Liver (tissue), 9 donors: ENCODE data around the gene ADCY10. TPM values are rescaled to one million over a fixed set of nuclear protein-coding genes. Genes with fewer than 3 reads are reported as not detected.

Experiments used
- DNase-seq: peaks from one replicate; pipeline ENCODE4 v3.0.0-alpha.2; 2017; ENCODE audit warnings: low spot score
- H3K27ac ChIP-seq, 2 donors: one replicate each; pipeline ENCODE4 v1.7.0; 2013; ENCODE audit warnings: inconsistent platforms in 2 of 2, low read length in 2 of 2, control low read depth in 1 of 2, low read depth in 1 of 2, mild to moderate bottlenecking in 1 of 2
- H3K27me3 ChIP-seq, 4 donors: one replicate each; pipeline versions ENCODE4 v1.6.1 to v1.7.0; 2013; ENCODE audit warnings: low read length in 3 of 4, inconsistent platforms in 1 of 4, mild to moderate bottlenecking in 1 of 4, moderate library complexity in 1 of 4; ENCODE audit not compliant: control insufficient read depth in 4 of 4, insufficient read depth in 4 of 4
- H3K36me3 ChIP-seq, 4 donors: one replicate each; pipeline versions ENCODE4 v1.6.1 to v1.7.0; 2013; ENCODE audit warnings: low read length in 3 of 4, mild to moderate bottlenecking in 3 of 4, low read depth in 1 of 4, moderate library complexity in 1 of 4; ENCODE audit not compliant: control insufficient read depth in 4 of 4, insufficient read depth in 3 of 4
- H3K4me1 ChIP-seq, 4 donors: one replicate each; pipeline versions ENCODE4 v1.6.1 to v1.7.0; 2013; ENCODE audit warnings: low read length in 3 of 4, mild to moderate bottlenecking in 3 of 4, moderate library complexity in 1 of 4; ENCODE audit not compliant: control insufficient read depth in 4 of 4, insufficient read depth in 4 of 4
- H3K4me3 ChIP-seq, 3 donors: one replicate each; pipeline versions ENCODE4 v1.6.1 to v1.7.0; 2013; ENCODE audit warnings: low read length in 3 of 3, control low read depth in 1 of 3, low read depth in 1 of 3, mild to moderate bottlenecking in 1 of 3
- H3K9ac ChIP-seq, 2 donors: one replicate each; pipeline ENCODE4 v1.7.0; 2013; ENCODE audit warnings: low read length in 2 of 2, mild to moderate bottlenecking in 2 of 2, moderate library complexity in 2 of 2, control low read depth in 1 of 2, low read depth in 1 of 2
- H3K9me3 ChIP-seq, 4 donors: one replicate each; pipeline versions ENCODE4 v1.6.1 to v1.7.0; 2013; ENCODE audit warnings: low read length in 3 of 4; ENCODE audit not compliant: control insufficient read depth in 4 of 4
- EGR1 ChIP-seq, 2 donors: IDR thresholded peaks; 2 replicates each; pipeline ENCODE4 v1.6.1; 2016 to 2018; ENCODE audit warnings: antibody characterized with exemption in 2 of 2, low read depth in 2 of 2
- FOXA1 ChIP-seq: IDR thresholded peaks from 2 replicates; pipeline ENCODE4 v1.6.1; 2016; ENCODE audit warnings: antibody characterized with exemption
- FOXA2 ChIP-seq: IDR thresholded peaks from 2 replicates; pipeline ENCODE4 v1.6.1; 2016; ENCODE audit warnings: antibody characterized with exemption
- GABPA ChIP-seq, 2 donors: IDR thresholded peaks in 1 of 2; conservative IDR thresholded peaks in 1 of 2; 2 replicates each; pipeline ENCODE4 v1.6.1; 2016; ENCODE audit warnings: antibody characterized with exemption in 2 of 2, mild to moderate bottlenecking in 1 of 2, moderate library complexity in 1 of 2
- HNF4A ChIP-seq, 2 donors: conservative IDR thresholded peaks; 2 replicates each; pipeline ENCODE4 v1.6.1; 2016; ENCODE audit warnings: antibody characterized with exemption in 2 of 2, mild to moderate bottlenecking in 2 of 2
- HNF4G ChIP-seq: IDR thresholded peaks from 2 replicates; pipeline ENCODE4 v1.6.1; 2016; ENCODE audit warnings: antibody characterized with exemption
- JUND ChIP-seq, 2 donors: IDR thresholded peaks; 2 replicates each; pipeline ENCODE4 v1.6.1; 2016; ENCODE audit warnings: antibody characterized with exemption in 2 of 2
- NR2F2 ChIP-seq: IDR thresholded peaks from 2 replicates; pipeline ENCODE4 v1.6.1; 2016; ENCODE audit warnings: antibody characterized with exemption
- RAD21 ChIP-seq, 2 donors: IDR thresholded peaks; 2 replicates each; pipeline ENCODE4 v1.6.1; 2016; ENCODE audit warnings: antibody characterized with exemption in 2 of 2, mild to moderate bottlenecking in 2 of 2
- RXRA ChIP-seq, 2 donors: IDR thresholded peaks; 2 replicates each; pipeline ENCODE4 v1.6.1; 2017 to 2018; ENCODE audit warnings: antibody characterized with exemption in 2 of 2, mild to moderate bottlenecking in 1 of 2
- SP1 ChIP-seq: IDR thresholded peaks from 2 replicates; pipeline ENCODE4 v1.6.1; 2018; ENCODE audit warnings: antibody characterized with exemption, mild to moderate bottlenecking
- TAF1 ChIP-seq: conservative IDR thresholded peaks from 2 replicates; pipeline ENCODE4 v1.6.1; 2016; ENCODE audit warnings: antibody characterized with exemption, mild to moderate bottlenecking
- YY1 ChIP-seq: IDR thresholded peaks from 2 replicates; pipeline ENCODE4 v1.6.1; 2016; ENCODE audit warnings: antibody characterized with exemption, mild to moderate bottlenecking
- WGBS: extraction: QIAGEN DNeasy Blood & Tissue Kit; methylation state at CpG from one replicate; pipeline ENCODE4 v1.1.7; 2013; 5-methylcytosine and 5-hydroxymethylcytosine counted together
- polyA plus RNA-seq, 2 donors: library from polyadenylated mRNA; stranded (reverse) in 1 of 2; unstranded in 1 of 2; fragments of 200-250 nt in 1 of 2; fragments of >200 nt in 1 of 2; fragmentation: Nextera tagmentation in 1 of 2; extraction: Ambion mirVana in 1 of 2; gene quantifications; one replicate each; pipeline versions ENCODE4 v1.2.1 to v1.2.3, GENCODE V29; 2013 to 2015
- total RNA-seq, 2 donors: library from RNA; depleted of rRNA; stranded (reverse); fragments of >200 nt; gene quantifications; one replicate each; pipeline ENCODE4 v1.2.3, GENCODE V29; 2014
- TF ChIP-seq, protein P1 (sequence below): IDR thresholded peaks from 2 replicates; pipeline ENCODE4 v1.6.1; 2016; ENCODE audit warnings: antibody characterized with exemption, mild to moderate bottlenecking
- TF ChIP-seq, protein P2 (sequence below): IDR thresholded peaks from 2 replicates; pipeline ENCODE4 v1.6.1; 2016; ENCODE audit warnings: antibody characterized with exemption
- TF ChIP-seq, protein P3 (sequence below): IDR thresholded peaks from 2 replicates; pipeline ENCODE4 v1.6.1; 2016; ENCODE audit warnings: antibody characterized with exemption
- TF ChIP-seq, protein P4 (sequence below): IDR thresholded peaks from 2 replicates; pipeline ENCODE4 v1.6.1; 2016; ENCODE audit warnings: antibody characterized with exemption
- TF ChIP-seq, protein P5 (sequence below): fragments of 150-350 bp; IDR thresholded peaks from 2 replicates; pipeline ENCODE4 v1.5.1; 2017; ENCODE audit warnings: improper control_type of control experiment, low read depth, low read length; ENCODE audit not compliant: missing input control
- donor health status: healthy.
- donor health status: healthy.
- donor health status: healthy.
- donor health status: healthy.
- donor health status: healthy.

The ADCY10 gene
- total and polyA plus RNA-seq, 4 donors = 0.89 to 4.7 (median 2.3) TPM

DNA sequence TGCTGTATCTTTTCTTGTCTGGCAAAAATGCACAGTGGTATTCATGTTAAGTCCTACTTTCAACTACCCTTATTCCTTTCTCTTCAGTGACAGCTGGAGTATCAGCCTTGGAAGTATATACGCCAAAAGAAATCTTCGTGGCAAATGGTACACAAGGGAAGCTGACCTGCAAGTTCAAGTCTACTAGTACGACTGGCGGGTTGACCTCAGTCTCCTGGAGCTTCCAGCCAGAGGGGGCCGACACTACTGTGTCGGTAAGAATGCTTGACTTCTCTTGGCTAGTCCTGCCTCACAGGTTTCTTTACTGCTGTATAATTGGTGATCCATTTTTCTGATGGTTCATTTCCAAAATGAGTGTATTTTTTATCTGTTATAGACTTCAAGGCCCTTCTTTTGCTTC, 148.4 kb downstream of the ADCY10 start:
- Histone ChIP-seq H3K4me3 (no peak overlapping the region), H3K36me3 (peaks cover 0 to 2% (median 0%) of the 10 kb centered on the region in 4 donors), H3K27ac (no peak overlapping the region), H3K9me3 (no peaks in the 10 kb centered on the region), H3K27me3 (no peaks in the 10 kb centered on the region), H3K9ac (no peak overlapping the region), H3K4me1 (no peaks in the 10 kb centered on the region)
- TF ChIP-seq RAD21 (IDR thresholded peaks at IDR 0.05) (no peak), NR2F2 (no peak), GABPA (IDR thresholded peaks at IDR 0.05 in 1 of 2, conservative IDR thresholded peaks at IDR 0.05 in 1 of 2) (no peak), TAF1 (no peak), RXRA (IDR thresholded peaks at IDR 0.05) (no peak), JUND (IDR thresholded peaks at IDR 0.05) (no peak), SP1 (no peak), YY1 (no peak), HNF4A (conservative IDR thresholded peaks at IDR 0.05) (no peak), FOXA1 (no peak), FOXA2 (no peak), EGR1 (IDR thresholded peaks at IDR 0.05; ENCODE audit: low read depth in 2 of 2) (no peak), HNF4G (no peak)
- TF ChIP-seq, protein P1, sequence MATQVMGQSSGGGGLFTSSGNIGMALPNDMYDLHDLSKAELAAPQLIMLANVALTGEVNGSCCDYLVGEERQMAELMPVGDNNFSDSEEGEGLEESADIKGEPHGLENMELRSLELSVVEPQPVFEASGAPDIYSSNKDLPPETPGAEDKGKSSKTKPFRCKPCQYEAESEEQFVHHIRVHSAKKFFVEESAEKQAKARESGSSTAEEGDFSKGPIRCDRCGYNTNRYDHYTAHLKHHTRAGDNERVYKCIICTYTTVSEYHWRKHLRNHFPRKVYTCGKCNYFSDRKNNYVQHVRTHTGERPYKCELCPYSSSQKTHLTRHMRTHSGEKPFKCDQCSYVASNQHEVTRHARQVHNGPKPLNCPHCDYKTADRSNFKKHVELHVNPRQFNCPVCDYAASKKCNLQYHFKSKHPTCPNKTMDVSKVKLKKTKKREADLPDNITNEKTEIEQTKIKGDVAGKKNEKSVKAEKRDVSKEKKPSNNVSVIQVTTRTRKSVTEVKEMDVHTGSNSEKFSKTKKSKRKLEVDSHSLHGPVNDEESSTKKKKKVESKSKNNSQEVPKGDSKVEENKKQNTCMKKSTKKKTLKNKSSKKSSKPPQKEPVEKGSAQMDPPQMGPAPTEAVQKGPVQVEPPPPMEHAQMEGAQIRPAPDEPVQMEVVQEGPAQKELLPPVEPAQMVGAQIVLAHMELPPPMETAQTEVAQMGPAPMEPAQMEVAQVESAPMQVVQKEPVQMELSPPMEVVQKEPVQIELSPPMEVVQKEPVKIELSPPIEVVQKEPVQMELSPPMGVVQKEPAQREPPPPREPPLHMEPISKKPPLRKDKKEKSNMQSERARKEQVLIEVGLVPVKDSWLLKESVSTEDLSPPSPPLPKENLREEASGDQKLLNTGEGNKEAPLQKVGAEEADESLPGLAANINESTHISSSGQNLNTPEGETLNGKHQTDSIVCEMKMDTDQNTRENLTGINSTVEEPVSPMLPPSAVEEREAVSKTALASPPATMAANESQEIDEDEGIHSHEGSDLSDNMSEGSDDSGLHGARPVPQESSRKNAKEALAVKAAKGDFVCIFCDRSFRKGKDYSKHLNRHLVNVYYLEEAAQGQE = no peak
- TF ChIP-seq, protein P2, sequence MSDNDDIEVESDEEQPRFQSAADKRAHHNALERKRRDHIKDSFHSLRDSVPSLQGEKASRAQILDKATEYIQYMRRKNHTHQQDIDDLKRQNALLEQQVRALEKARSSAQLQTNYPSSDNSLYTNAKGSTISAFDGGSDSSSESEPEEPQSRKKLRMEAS = no peak
- TF ChIP-seq, protein P3, sequence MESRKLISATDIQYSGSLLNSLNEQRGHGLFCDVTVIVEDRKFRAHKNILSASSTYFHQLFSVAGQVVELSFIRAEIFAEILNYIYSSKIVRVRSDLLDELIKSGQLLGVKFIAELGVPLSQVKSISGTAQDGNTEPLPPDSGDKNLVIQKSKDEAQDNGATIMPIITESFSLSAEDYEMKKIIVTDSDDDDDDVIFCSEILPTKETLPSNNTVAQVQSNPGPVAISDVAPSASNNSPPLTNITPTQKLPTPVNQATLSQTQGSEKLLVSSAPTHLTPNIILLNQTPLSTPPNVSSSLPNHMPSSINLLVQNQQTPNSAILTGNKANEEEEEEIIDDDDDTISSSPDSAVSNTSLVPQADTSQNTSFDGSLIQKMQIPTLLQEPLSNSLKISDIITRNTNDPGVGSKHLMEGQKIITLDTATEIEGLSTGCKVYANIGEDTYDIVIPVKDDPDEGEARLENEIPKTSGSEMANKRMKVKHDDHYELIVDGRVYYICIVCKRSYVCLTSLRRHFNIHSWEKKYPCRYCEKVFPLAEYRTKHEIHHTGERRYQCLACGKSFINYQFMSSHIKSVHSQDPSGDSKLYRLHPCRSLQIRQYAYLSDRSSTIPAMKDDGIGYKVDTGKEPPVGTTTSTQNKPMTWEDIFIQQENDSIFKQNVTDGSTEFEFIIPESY = no peak
- TF ChIP-seq, protein P4, sequence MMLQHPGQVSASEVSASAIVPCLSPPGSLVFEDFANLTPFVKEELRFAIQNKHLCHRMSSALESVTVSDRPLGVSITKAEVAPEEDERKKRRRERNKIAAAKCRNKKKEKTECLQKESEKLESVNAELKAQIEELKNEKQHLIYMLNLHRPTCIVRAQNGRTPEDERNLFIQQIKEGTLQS = no peak
- TF ChIP-seq, protein P5, sequence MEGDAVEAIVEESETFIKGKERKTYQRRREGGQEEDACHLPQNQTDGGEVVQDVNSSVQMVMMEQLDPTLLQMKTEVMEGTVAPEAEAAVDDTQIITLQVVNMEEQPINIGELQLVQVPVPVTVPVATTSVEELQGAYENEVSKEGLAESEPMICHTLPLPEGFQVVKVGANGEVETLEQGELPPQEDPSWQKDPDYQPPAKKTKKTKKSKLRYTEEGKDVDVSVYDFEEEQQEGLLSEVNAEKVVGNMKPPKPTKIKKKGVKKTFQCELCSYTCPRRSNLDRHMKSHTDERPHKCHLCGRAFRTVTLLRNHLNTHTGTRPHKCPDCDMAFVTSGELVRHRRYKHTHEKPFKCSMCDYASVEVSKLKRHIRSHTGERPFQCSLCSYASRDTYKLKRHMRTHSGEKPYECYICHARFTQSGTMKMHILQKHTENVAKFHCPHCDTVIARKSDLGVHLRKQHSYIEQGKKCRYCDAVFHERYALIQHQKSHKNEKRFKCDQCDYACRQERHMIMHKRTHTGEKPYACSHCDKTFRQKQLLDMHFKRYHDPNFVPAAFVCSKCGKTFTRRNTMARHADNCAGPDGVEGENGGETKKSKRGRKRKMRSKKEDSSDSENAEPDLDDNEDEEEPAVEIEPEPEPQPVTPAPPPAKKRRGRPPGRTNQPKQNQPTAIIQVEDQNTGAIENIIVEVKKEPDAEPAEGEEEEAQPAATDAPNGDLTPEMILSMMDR = no peak
- 92% methylated on average over 6 of the region's 6 CpGs for WGBS
- no peak for DNase-seq
